HCT116 (cell line): ENCODE results near the gene MYBPH.

Experiments
- EGR1 ChIP-seq: IDR thresholded peaks from 2 replicates; pipeline ENCODE4 v1.6.1; 2012; ENCODE audit warnings: low read depth
- ELF1 ChIP-seq: IDR thresholded peaks from 2 replicates; pipeline ENCODE4 v1.6.1; 2012; ENCODE audit warnings: low read depth, borderline replicate concordance
- EZH2 ChIP-seq: fragments of 200-600 bp; sonication (generic); IDR thresholded peaks from 2 replicates; pipeline ENCODE4 v1.6.1; 2017; ENCODE audit warnings: antibody characterized with exemption, mixed run types
- EZH2phosphoT487 ChIP-seq: fragments of 200-600 bp; IDR thresholded peaks from 2 replicates; pipeline ENCODE4 v1.6.1; 2018; ENCODE audit warnings: antibody characterized with exemption, borderline replicate concordance
- POLR2A ChIP-seq: IDR thresholded peaks from 2 replicates; pipeline ENCODE4 v1.7.0; 2011; ENCODE audit warnings: borderline replicate concordance; ENCODE audit not compliant: insufficient read depth, insufficient read length; ENCODE audit errors: extremely low read depth
- POLR2AphosphoS5 ChIP-seq: IDR thresholded peaks from 2 replicates; pipeline ENCODE4 v1.6.1; 2011; ENCODE audit warnings: mild to moderate bottlenecking, low read depth, low read length, moderate library complexity
- RAD21 ChIP-seq: IDR thresholded peaks from 2 replicates; pipeline ENCODE4 v1.6.1; 2012; ENCODE audit warnings: low read depth, mild to moderate bottlenecking
- SIN3A ChIP-seq: IDR thresholded peaks from 2 replicates; pipeline ENCODE4 v1.6.1; 2012; ENCODE audit warnings: low read depth
- SP1 ChIP-seq: IDR thresholded peaks from 2 replicates; pipeline ENCODE4 v1.6.1; 2012; ENCODE audit warnings: low read depth
- YY1 ChIP-seq: IDR thresholded peaks from 2 replicates; pipeline ENCODE4 v1.6.1; 2011; ENCODE audit warnings: low read length, low read depth, moderate library complexity, mild to moderate bottlenecking; ENCODE audit not compliant: insufficient replicate concordance; ENCODE audit errors: extremely low read depth
- ZNF274 ChIP-seq: fragments of 200-500 bp; sonication (Bioruptor generic); IDR thresholded peaks from 2 replicates; pipeline ENCODE4 v1.6.1; 2014; ENCODE audit warnings: mild to moderate bottlenecking, low read depth, low read length, inconsistent platforms
- TF ChIP-seq, protein P1 (sequence below): IDR thresholded peaks from 2 replicates; pipeline ENCODE4 v1.6.1; 2012; ENCODE audit warnings: low read depth
- TF ChIP-seq, protein P2 (sequence below), 3 experiments: fragments of 200-600 bp in 1 of 3; sonication (generic) in 1 of 3; IDR thresholded peaks in 2 of 3; conservative IDR thresholded peaks in 1 of 3; 2 replicates each; pipeline ENCODE4 v1.5.1; 2012 to 2017; ENCODE audit warnings: low read depth in 2 of 3, low read length in 2 of 3, antibody characterized with exemption in 1 of 3, borderline replicate concordance in 1 of 3, control low read depth in 1 of 3, mild to moderate bottlenecking in 1 of 3, mixed read lengths in 1 of 3, mixed run types in 1 of 3, moderate library complexity in 1 of 3; ENCODE audit not compliant: insufficient read depth in 1 of 3

- TF ChIP-seq, protein P1, sequence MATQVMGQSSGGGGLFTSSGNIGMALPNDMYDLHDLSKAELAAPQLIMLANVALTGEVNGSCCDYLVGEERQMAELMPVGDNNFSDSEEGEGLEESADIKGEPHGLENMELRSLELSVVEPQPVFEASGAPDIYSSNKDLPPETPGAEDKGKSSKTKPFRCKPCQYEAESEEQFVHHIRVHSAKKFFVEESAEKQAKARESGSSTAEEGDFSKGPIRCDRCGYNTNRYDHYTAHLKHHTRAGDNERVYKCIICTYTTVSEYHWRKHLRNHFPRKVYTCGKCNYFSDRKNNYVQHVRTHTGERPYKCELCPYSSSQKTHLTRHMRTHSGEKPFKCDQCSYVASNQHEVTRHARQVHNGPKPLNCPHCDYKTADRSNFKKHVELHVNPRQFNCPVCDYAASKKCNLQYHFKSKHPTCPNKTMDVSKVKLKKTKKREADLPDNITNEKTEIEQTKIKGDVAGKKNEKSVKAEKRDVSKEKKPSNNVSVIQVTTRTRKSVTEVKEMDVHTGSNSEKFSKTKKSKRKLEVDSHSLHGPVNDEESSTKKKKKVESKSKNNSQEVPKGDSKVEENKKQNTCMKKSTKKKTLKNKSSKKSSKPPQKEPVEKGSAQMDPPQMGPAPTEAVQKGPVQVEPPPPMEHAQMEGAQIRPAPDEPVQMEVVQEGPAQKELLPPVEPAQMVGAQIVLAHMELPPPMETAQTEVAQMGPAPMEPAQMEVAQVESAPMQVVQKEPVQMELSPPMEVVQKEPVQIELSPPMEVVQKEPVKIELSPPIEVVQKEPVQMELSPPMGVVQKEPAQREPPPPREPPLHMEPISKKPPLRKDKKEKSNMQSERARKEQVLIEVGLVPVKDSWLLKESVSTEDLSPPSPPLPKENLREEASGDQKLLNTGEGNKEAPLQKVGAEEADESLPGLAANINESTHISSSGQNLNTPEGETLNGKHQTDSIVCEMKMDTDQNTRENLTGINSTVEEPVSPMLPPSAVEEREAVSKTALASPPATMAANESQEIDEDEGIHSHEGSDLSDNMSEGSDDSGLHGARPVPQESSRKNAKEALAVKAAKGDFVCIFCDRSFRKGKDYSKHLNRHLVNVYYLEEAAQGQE = no peak
- TF ChIP-seq, protein P2, sequence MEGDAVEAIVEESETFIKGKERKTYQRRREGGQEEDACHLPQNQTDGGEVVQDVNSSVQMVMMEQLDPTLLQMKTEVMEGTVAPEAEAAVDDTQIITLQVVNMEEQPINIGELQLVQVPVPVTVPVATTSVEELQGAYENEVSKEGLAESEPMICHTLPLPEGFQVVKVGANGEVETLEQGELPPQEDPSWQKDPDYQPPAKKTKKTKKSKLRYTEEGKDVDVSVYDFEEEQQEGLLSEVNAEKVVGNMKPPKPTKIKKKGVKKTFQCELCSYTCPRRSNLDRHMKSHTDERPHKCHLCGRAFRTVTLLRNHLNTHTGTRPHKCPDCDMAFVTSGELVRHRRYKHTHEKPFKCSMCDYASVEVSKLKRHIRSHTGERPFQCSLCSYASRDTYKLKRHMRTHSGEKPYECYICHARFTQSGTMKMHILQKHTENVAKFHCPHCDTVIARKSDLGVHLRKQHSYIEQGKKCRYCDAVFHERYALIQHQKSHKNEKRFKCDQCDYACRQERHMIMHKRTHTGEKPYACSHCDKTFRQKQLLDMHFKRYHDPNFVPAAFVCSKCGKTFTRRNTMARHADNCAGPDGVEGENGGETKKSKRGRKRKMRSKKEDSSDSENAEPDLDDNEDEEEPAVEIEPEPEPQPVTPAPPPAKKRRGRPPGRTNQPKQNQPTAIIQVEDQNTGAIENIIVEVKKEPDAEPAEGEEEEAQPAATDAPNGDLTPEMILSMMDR (IDR thresholded peaks at IDR 0.05 in 2 of 3, conservative IDR thresholded peaks at IDR 0.05 in 1 of 3; ENCODE audit: borderline replicate concordance in 1 of 3, insufficient read depth in 1 of 3, low read depth in 2 of 3, low read length in 2 of 3) = no peak
- TF ChIP-seq SP1 (no peak), POLR2AphosphoS5 (no peak), EZH2 (no peak), ZNF274 (no peak), EZH2phosphoT487 (no peak), EGR1 (no peak), RAD21 (no peak), YY1 (no peak), POLR2A (no peak), ELF1 (no peak), SIN3A (no peak)
Observed at GRCh38 chr1:203207751-203208150, 32.1 kb upstream of the MYBPH start.
